ENCODE data around the gene XRCC1.

GRCh38 chr19:43624933-43625332 lies 49.6 kb upstream of the XRCC1 start:
- TF ChIP-seq CTCF (IDR thresholded peaks at IDR 0.05) (no peak), POLR2A (IDR thresholded peaks at IDR 0.05) (no peak)

Measured in thyroid gland (tissue), 4 donors.